ENCODE data around the gene RNF207.

GRCh38 chr1:6183520-6183989, 22.4 kb upstream of the RNF207 start:
- no peak for TF ChIP-seq SIN3A (IDR thresholded peaks at IDR 0.05; ENCODE audit: low read depth, low read length)
- TF ChIP-seq RFX5 (IDR thresholded peaks at IDR 0.05; ENCODE audit: low read depth, low read length) = no peak
- TF ChIP-seq CTCF (IDR thresholded peaks at IDR 0.05 in 2 of 3, conservative IDR thresholded peaks at IDR 0.05 in 1 of 3; ENCODE audit: control insufficient read depth in 2 of 3, extremely low read depth in 1 of 3, insufficient read depth in 1 of 3, low read depth in 3 of 3, low read length in 3 of 3) = 0 out of 6 replicates have a peak, but pooled peaks of 1 of the 3 experiments have one; percentile 5
- TF ChIP-seq YY1 (IDR thresholded peaks at IDR 0.05; ENCODE audit: low read depth, low read length) = no peak
- TF ChIP-seq POLR2A (IDR thresholded peaks at IDR 0.05; ENCODE audit: low read depth, low read length) = no peak
- no peak for TF ChIP-seq BHLHE40 (IDR thresholded peaks at IDR 0.05; ENCODE audit: borderline replicate concordance in 1 of 2, low read depth in 2 of 2, low read length in 1 of 2)
- TF ChIP-seq DPF2 (IDR thresholded peaks at IDR 0.05) = no peak
- TF ChIP-seq TBL1XR1 (IDR thresholded peaks at IDR 0.05; ENCODE audit: low read depth, low read length) = no peak

Data from GM12878 (cell line).